Measurements from ENCODE around the gene ARHGEF4. TPM values are rescaled to one million over a fixed set of nuclear protein-coding genes. Genes with fewer than 3 reads are reported as not detected.
A peak's percentile ranks its signal among the peaks of the same experiment; 100 is the strongest.

Gene ARHGEF4
- total RNA-seq, 1 donor = 1.5 TPM

DNA sequence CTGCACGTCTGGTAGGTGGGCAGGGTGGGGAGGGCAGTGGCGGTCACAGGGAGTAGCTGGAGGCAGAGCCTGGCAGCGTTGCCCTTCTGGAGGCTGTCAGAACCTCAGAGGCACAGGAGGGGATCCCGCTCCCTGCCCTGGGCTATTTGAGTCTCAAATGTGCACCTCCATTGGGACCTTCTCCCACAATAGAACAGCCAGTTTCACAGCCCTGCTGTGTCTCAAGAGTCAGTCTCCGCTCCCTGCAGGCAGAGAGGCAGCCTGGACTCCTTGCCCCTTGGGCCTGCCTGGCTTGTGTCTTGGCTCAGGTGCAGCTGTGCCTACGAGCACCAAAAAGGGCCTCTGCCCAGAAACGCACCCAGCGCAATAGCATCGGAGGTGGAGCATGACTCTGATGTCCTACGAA, 199.1 kb downstream of the ARHGEF4 start:
- Histone ChIP-seq H3K4me1 (ENCODE audit: insufficient read depth, low read length) (peaks cover 11% of the 10 kb centered on the region), H3K9me3 (ENCODE audit: low read depth, low read length) (no peaks in the 10 kb centered on the region), H3K27me3 (ENCODE audit: insufficient read depth, low read length) (peaks cover 20% of the 10 kb centered on the region), H3K4me3 (ENCODE audit: low read length) (no peak overlapping the region)

DNA sequence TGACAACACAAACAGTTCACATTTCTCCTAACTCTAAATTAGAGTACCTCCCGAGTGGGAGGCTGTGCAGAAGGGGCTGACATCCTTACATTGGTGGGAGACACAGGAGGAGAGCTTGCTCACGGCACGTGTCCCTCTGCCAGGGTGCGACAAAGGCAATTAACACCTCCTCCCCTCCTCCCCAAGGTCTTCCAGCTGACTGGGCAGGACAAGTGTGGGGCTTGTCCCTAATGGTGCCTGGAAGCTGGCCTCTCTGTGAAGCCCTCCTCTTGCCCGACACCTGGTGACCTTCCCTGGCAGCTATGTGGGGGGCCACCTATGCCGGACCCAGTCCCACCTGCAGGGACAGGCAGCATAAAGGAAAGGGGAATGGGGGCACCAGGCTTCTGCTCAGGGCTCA, 199.6 kb downstream of the ARHGEF4 start:
- H3K9me3 ChIP-seq (ENCODE audit: low read depth, low read length) = no peaks in the 10 kb centered on the region
- peaks cover 12% of the 10 kb centered on the region for H3K4me1 ChIP-seq (ENCODE audit: insufficient read depth, low read length)
- H3K4me3 ChIP-seq (ENCODE audit: low read length) = no peak overlapping the region
- H3K27me3 ChIP-seq (ENCODE audit: insufficient read depth, low read length) = peaks cover 20% of the 10 kb centered on the region

DNA sequence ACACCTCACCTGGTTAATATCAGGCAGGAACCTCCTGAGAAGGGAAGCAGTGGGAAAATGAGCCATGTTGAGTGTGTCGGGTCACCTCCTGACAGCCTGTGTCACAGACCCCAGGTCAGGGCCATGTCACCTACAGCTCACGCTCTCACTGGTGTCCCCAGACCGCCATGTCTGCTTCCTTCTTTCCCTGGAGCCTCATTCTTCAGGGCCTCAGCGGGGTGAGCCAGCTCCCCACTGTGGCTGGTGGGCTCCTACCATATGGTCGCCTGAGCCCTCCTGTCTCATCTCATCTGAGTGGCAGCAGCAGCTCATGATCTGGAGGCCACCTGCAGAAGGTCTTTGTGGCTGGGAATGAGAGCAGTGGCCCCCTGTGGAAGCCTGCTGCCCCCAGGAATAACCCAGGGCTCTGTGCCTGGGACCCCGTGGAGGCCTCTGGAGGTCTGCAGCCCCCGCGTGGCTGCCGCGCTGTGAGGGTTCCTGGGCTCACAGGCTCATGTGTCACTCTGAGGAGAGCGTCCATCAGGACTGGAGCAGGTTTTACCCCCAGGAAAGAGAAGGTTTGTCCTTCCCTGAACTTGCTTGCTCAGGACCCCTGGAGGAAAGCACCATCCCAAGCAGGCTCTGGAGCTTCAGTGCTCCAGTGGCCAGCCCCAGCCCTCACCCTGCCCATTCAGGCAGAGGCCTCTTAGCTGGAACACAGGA, 200.1 kb downstream of the ARHGEF4 start:
- H3K4me1 ChIP-seq (ENCODE audit: insufficient read depth, low read length) = peaks cover 17% of the 10 kb centered on the region
- H3K4me3 ChIP-seq (ENCODE audit: low read length) = no peak overlapping the region
- H3K9me3 ChIP-seq (ENCODE audit: low read depth, low read length) = no peaks in the 10 kb centered on the region
- peaks cover 20% of the 10 kb centered on the region for H3K27me3 ChIP-seq (ENCODE audit: insufficient read depth, low read length)

DNA sequence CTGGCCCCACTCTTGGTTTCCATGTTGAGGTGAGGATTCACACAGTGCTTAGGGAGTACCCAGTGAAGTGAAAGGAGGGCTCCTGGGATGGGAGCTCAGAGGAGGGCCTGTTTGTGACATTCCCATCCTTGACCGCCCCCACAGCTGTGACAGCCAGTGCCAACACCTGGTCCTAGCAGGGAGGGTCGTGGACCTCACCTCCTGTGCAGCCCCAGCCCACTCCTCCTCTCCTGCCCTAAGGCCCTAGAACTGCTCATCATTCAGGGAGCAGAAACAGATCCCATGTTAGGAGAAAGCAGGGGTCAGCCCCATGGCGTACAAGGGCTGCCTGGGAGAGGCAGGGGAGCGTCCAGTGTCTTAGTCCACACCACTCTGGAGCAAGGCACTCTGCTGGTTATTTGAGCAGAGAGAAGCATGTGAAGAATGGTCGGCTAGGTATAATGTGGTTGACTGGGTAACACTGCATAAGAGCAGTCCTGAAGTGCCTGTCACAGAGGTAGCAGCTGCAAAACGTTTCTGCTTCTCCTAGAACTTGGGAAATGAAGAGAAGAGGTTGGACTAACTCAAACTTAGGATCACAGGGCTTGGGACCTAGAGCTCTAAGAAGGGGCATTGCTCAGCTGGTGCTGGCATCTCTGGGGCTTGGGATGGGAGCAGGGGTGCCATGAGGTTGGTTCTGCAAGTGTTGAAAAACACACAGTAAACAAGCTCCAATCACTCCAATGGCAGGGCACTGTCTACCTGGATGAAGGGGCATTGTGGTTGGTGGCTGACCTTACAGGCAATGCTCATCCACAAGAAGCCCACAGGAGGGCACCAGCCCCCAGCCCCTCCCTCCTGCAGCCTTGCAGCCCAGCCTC, 200.9 kb downstream of the ARHGEF4 start:
- H3K27me3 ChIP-seq (ENCODE audit: insufficient read depth, low read length) = peaks cover 20% of the 10 kb centered on the region
- H3K4me3 ChIP-seq (ENCODE audit: low read length) = no peak overlapping the region
- H3K4me1 ChIP-seq (ENCODE audit: insufficient read depth, low read length) = peaks cover 19% of the 10 kb centered on the region
- no peaks in the 10 kb centered on the region for H3K9me3 ChIP-seq (ENCODE audit: low read depth, low read length)

DNA sequence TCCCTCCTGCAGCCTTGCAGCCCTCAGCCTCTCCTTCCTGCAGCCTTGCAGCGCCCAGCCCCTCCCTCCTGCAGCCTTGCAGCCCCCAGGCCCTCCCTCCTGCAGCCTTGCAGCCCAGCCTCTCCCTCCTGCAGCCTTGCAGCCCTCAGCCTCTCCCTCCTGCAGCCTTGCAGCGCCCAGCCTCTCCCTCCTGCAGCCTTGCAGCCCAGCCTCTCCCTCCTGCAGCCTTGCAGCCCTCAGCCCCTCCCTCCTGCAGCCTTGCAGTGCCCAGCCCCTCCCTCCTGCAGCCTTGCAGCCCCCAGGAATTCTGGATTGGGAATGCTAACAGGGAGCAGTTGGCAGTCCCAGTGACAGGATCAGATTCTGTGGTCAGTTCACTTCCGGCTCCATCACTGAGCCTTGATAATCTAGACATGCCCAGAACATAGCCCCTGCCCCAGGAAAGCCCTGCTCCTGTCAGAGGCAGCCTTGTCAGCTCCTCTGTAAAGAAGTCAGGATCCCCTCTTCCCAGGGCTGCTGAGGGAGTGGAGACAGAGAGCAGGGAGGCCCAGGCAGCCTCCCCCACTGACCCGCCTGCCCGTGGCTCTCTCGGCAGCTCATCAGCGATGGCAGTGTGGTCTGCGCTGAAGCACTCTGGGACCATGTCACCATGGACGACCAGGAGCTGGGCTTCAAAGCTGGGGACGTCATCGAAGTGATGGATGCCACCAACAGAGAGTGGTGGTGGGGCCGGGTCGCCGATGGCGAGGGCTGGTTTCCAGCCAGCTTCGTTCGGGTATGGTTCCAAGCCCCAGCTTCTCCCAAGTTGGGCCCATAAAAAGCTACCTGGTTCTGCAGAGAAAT, 201.8 kb downstream of the ARHGEF4 start:
- peaks cover 19% of the 10 kb centered on the region for H3K4me1 ChIP-seq (ENCODE audit: insufficient read depth, low read length)
- H3K27me3 ChIP-seq (ENCODE audit: insufficient read depth, low read length) = peaks cover 19% of the 10 kb centered on the region
- no peak overlapping the region for H3K4me3 ChIP-seq (ENCODE audit: low read length)
- H3K9me3 ChIP-seq (ENCODE audit: low read depth, low read length) = no peaks in the 10 kb centered on the region

DNA sequence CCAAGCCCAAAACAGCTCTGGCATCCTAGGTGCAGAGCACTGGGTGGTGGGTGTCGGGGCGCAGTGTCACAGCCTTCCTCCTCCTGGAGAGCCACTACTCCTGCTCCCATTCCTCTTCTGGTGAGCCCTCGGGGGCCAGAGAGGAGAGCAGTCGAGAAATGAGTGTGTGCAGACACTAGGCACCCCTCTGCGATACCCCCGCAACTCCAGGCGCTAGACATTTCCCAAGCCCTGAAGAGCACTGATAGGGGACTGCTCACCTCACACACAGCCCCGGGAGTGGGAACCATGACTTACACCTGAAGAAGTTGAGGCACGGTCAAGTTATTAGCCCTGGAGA, 202.4 kb downstream of the ARHGEF4 start:
- Histone ChIP-seq H3K27me3 (ENCODE audit: insufficient read depth, low read length) (peaks cover 13% of the 10 kb centered on the region), H3K9me3 (ENCODE audit: low read depth, low read length) (no peaks in the 10 kb centered on the region), H3K4me1 (ENCODE audit: insufficient read depth, low read length) (peaks cover 19% of the 10 kb centered on the region), H3K4me3 (ENCODE audit: low read length) (no peak overlapping the region)

DNA sequence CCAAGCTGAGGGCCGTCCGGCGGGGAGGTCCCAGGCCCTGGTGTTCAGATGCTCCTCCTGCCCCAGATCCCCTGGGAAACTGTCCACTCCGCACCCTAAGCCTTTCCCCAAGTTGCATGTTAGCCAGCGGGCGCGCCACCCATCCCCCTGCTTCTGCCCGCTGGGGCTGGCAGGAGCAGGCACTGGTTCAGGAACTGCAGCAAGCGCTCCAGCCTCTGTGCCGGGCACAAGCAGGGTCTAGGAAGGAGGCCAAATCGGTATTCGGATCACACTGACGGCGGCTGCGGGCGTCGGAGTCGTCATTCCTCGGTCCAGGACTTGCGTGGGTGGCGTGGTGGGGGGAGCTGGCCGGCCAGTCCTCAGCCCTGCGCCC, 202.8 kb downstream of the ARHGEF4 start:
- peaks cover 19% of the 10 kb centered on the region for H3K4me1 ChIP-seq (ENCODE audit: insufficient read depth, low read length)
- no peak overlapping the region for H3K4me3 ChIP-seq (ENCODE audit: low read length)
- H3K27me3 ChIP-seq (ENCODE audit: insufficient read depth, low read length) = peaks cover 9% of the 10 kb centered on the region
- H3K9me3 ChIP-seq (ENCODE audit: low read depth, low read length) = no peaks in the 10 kb centered on the region

DNA sequence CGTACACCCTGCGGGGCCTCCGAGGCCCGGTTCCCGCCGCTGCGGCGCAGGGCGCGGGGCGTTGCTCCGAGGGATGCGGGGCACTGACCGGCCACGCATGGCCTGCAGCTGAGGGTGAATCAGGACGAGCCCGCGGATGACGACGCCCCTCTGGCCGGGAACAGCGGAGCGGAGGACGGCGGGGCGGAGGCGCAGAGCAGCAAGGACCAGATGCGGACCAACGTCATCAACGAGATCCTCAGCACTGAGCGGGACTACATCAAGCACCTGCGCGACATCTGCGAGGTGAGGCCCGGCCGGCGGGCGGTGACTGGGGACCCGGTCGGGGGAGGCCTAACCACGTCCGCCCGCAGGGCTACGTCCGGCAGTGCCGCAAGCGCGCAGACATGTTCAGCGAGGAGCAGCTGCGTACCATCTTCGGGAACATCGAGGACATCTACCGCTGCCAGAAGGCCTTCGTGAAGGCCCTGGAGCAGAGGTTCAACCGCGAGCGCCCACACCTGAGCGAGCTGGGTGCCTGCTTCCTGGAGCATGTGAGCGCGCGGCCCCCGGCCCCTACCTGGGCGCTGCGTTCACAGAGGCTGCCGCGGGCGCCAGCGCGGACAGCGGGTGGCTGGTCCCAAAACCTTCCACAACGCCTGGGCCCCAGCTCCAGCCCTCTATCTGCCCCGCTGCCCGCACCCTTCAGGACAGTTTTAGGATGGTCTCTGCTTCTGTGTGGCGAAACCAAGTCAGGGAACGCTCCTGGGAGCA, 203.4 kb downstream of the ARHGEF4 start:
- H3K27me3 ChIP-seq (ENCODE audit: insufficient read depth, low read length) = peaks cover 9% of the 10 kb centered on the region
- H3K4me3 ChIP-seq (ENCODE audit: low read length) = peak overlapping the region; percentile 18
- H3K9me3 ChIP-seq (ENCODE audit: low read depth, low read length) = no peaks in the 10 kb centered on the region
- H3K4me1 ChIP-seq (ENCODE audit: insufficient read depth, low read length) = peaks cover 19% of the 10 kb centered on the region

DNA sequence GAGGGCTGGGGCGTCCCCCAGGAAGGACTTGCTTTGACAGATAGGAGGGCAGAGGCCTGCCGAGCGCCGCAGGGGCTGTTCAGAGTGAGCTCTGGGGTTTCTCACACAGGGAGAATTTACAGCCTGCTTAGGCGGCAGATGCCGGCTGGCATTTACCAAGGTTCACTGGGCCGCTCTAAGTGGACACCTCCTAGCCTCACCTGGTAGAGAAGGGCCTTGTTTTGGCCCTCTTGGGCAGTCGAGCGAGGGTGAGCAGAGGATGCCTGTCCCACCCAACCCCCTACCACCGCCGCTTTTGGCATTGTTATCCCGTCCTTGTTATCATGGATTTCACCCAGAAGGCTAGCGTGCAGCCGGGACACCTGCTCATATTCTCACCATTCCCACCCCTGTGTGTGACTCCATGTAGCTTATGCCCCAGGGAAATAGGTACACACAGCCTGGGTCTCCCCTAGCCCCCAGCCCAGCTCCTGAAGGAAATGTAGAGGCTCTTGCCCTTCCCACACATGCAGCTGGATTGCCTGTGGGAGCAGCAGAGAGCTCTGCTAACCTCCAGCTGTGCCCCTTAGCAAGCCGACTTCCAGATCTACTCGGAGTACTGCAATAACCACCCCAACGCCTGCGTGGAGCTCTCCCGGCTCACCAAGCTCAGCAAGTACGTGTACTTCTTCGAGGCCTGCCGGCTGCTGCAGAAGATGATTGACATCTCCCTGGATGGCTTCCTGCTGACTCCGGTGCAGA, 204.1 kb downstream of the ARHGEF4 start:
- H3K27me3 ChIP-seq (ENCODE audit: insufficient read depth, low read length) = peaks cover 5% of the 10 kb centered on the region
- peak overlapping the region; percentile 8 for H3K4me3 ChIP-seq (ENCODE audit: low read length)
- no peaks in the 10 kb centered on the region for H3K9me3 ChIP-seq (ENCODE audit: low read depth, low read length)
- peaks cover 19% of the 10 kb centered on the region for H3K4me1 ChIP-seq (ENCODE audit: insufficient read depth, low read length)

DNA sequence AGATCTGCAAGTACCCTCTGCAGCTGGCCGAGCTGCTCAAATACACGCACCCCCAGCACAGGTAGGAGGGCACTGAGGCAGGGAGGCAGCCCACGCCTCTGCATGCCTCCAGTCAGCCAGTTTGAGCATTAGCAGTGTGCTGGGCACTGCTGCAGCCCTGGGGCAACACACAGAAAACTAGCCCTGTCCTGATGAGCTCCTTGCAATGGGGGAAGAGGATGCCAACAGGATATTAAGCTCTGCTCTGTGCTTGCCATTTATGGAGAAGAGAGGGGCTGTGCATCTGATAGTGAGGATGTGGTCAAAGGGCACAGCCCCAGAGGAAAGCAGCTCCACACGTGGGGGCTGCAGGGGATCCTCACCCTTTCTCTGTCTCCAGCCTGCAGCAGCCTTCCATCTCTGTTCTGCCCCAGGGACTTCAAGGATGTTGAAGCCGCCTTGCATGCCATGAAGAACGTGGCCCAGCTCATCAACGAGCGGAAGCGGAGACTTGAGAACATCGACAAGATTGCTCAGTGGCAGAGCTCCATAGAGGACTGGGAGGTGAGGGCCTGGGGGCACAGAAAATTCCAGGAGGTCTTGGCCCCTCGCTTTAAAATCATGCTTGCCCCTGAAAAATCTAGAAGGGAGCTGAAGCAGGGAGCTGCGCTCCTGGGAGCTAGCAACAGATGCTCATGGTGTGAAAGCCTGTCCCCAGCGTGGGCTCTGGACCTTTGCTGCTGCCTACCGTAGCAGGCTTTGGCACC, 204.9 kb downstream of the ARHGEF4 start:
- Histone ChIP-seq H3K4me3 (ENCODE audit: low read length) (no peak overlapping the region), H3K4me1 (ENCODE audit: insufficient read depth, low read length) (peaks cover 19% of the 10 kb centered on the region), H3K9me3 (ENCODE audit: low read depth, low read length) (no peaks in the 10 kb centered on the region), H3K27me3 (ENCODE audit: insufficient read depth, low read length) (no peaks in the 10 kb centered on the region)

DNA sequence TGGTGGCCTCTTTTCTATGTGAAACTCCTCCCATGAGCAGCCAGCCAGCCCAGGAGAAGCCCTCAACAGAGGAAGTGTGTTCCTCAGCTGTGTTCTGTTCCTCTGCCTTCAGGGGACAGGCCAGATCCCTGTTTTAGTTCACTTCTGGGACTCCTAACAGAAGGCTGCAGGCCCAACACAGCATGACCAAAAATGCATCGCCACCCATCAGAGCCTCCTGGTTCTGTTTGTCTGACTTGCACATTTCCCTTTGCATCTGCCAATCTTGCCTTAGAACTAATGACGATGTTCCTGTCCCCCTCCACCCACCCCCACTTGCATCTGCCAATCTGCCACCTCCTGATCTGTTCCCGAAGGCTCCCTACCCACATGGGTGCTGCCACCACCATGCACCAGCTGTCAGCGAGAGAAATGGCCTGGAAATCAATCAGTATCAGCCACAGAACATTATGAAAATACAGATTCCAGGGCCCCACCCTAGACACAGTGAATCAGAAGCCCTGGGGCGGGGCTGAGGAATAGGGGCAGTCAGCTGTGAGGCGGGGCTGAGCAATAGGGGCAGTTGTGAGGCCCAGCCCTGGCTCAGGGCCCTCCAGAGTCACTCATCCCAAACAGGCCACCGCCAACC, 205.5 kb downstream of the ARHGEF4 start:
- no peaks in the 10 kb centered on the region for H3K27me3 ChIP-seq (ENCODE audit: insufficient read depth, low read length)
- peaks cover 19% of the 10 kb centered on the region for H3K4me1 ChIP-seq (ENCODE audit: insufficient read depth, low read length)
- no peaks in the 10 kb centered on the region for H3K9me3 ChIP-seq (ENCODE audit: low read depth, low read length)
- H3K4me3 ChIP-seq (ENCODE audit: low read length) = no peak overlapping the region

DNA sequence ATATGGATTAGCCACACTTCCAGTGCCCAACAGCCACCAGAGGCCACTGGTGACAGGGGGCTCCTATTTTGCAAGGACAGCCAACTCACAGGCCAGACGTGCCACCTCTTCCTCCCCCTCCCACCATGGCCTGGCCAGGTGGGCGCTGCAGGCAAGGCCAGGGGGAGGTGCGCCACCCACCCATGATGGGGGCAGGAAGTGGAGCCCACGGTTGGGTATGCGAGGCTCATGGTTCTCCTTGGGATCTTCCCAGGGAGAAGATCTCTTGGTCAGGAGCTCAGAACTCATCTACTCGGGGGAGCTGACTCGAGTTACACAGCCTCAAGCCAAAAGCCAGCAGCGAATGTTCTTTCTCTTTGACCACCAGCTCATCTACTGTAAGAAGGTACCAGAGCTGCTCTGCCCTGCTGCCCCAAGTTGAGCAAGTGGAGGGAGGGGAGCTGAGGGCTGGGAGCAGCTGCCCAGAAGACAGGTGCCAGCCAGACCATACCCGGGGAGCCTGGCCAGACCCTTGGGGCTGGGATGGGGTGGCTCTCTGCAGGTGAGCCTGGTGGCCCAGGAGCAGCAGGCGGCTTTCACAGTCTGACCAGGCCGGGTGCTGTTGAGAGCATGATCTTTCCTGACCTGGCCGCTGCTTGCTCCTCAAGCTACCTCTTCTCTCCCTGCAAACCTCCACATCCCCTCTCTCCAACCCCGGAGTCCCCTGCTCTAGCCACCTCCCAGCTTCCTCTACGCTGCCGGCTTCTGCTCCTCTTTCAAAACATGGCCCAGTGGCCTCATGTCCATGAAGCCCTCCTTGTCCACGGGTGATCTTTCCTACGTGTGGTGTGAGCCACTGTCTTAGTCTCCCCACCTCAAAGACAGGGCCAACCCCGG, 206.7 kb downstream of the ARHGEF4 start:
- Histone ChIP-seq H3K27me3 (ENCODE audit: insufficient read depth, low read length) (no peaks in the 10 kb centered on the region), H3K4me1 (ENCODE audit: insufficient read depth, low read length) (peaks cover 19% of the 10 kb centered on the region), H3K4me3 (ENCODE audit: low read length) (no peak overlapping the region), H3K9me3 (ENCODE audit: low read depth, low read length) (no peaks in the 10 kb centered on the region)

Data from mononuclear cell (primary cell).